Colonic mucosa (tissue), 4 donors: ENCODE data around the gene CD300E. TPM values are rescaled to one million over a fixed set of nuclear protein-coding genes. Genes with fewer than 3 reads are reported as not detected.

Experiments used
- DNase-seq: peaks from one replicate; pipeline ENCODE4 v3.0.0-alpha.2; 2020
- H3K27ac ChIP-seq: fragments of 200-600 bp; one replicate; pipeline ENCODE4 v1.8.0; 2021
- H3K27me3 ChIP-seq: fragments of 200-600 bp; one replicate; pipeline ENCODE4 v1.8.0; 2021
- H3K36me3 ChIP-seq: fragments of 200-600 bp; one replicate; pipeline ENCODE4 v1.8.0; 2021
- H3K4me1 ChIP-seq: fragments of 200-600 bp; one replicate; pipeline ENCODE4 v1.8.0; 2021; ENCODE audit warnings: mild to moderate bottlenecking
- H3K4me3 ChIP-seq: fragments of 200-600 bp; one replicate; pipeline ENCODE4 v1.8.0; 2021
- H3K9ac ChIP-seq, 2 donors: one replicate each; pipeline ENCODE4 v1.7.0; 2013; ENCODE audit warnings: control low read depth in 2 of 2, low read depth in 2 of 2, low read length in 2 of 2
- H3K9me3 ChIP-seq: fragments of 200-600 bp; one replicate; pipeline ENCODE4 v1.8.0; 2021
- intact Hi-C: fragments of 100-400 bp; cut with DNase I; formaldehyde crosslinking; loops from one replicate; pipeline ENCODE4 v1.14.1; 2022
- total RNA-seq, 2 donors: library from RNA; stranded (reverse); fragmentation: NEBNext Ultra II Directional in 1 of 2; extraction: Animal tissue kit (Norgen Biotek cat#: 25700) in 1 of 2; gene quantifications; one replicate each; pipeline ENCODE4 v1.2.1, GENCODE V29; 2021
- TF ChIP-seq, protein P1 (sequence below): fragments of 200-600 bp; IDR thresholded peaks from one replicate; pipeline ENCODE4 v1.8.0; 2022; ENCODE audit warnings: antibody characterized with exemption, mild to moderate bottlenecking
- donor health status: healthy.
- donor health status: DM: no; HTN: no; CAD: no.
- donor health status: DM: no; HTN: no; CAD: no.

CD300E gene, protein sequence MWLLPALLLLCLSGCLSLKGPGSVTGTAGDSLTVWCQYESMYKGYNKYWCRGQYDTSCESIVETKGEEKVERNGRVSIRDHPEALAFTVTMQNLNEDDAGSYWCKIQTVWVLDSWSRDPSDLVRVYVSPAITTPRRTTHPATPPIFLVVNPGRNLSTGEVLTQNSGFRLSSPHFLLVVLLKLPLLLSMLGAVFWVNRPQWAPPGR
- 1 to 10 TPM in 1 of 2 donors, not detected in 1; 1.2 TPM for total RNA-seq

DNA sequence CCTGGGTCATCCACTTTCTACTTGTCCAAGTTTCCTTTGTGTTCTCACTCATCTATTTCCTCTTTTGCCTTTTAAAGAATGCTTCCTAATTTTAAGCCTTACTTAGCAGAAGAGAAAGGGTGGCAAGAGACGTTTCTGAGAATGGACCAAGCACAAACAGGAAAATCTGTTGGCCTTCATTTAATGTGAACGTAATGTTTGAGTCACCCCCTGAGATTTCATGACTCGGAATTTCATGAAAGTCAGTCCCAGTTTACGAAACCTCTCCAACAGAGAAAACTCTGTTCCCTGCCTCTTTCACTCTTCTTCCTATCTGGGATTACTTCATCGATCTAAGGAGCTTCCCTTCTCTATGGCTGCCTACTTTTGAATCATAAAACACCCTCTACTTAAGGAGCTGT is at the start of gene CD300E:
TSS of gene CD300E (minus strand) at position 46 of the 401 bp plus-strand sequence. CDS start 117 bp downstream, outside the sequence.
- DNase-seq: no peak
- no peaks in the 10 kb centered on the region for H3K4me1 ChIP-seq
- no peak within 1 kb of the TSS for H3K4me3 ChIP-seq
- no peaks in the 10 kb centered on the region for H3K36me3 ChIP-seq
- TF ChIP-seq, protein P1, sequence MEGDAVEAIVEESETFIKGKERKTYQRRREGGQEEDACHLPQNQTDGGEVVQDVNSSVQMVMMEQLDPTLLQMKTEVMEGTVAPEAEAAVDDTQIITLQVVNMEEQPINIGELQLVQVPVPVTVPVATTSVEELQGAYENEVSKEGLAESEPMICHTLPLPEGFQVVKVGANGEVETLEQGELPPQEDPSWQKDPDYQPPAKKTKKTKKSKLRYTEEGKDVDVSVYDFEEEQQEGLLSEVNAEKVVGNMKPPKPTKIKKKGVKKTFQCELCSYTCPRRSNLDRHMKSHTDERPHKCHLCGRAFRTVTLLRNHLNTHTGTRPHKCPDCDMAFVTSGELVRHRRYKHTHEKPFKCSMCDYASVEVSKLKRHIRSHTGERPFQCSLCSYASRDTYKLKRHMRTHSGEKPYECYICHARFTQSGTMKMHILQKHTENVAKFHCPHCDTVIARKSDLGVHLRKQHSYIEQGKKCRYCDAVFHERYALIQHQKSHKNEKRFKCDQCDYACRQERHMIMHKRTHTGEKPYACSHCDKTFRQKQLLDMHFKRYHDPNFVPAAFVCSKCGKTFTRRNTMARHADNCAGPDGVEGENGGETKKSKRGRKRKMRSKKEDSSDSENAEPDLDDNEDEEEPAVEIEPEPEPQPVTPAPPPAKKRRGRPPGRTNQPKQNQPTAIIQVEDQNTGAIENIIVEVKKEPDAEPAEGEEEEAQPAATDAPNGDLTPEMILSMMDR: no peak
- intact Hi-C loops: no loop called here
- no peak within 1 kb of the TSS for H3K9ac ChIP-seq
- H3K9me3 ChIP-seq: no peaks in the 10 kb centered on the region
- H3K27ac ChIP-seq: no peak within 1 kb of the TSS
- no peaks in the 10 kb centered on the region for H3K27me3 ChIP-seq

DNA sequence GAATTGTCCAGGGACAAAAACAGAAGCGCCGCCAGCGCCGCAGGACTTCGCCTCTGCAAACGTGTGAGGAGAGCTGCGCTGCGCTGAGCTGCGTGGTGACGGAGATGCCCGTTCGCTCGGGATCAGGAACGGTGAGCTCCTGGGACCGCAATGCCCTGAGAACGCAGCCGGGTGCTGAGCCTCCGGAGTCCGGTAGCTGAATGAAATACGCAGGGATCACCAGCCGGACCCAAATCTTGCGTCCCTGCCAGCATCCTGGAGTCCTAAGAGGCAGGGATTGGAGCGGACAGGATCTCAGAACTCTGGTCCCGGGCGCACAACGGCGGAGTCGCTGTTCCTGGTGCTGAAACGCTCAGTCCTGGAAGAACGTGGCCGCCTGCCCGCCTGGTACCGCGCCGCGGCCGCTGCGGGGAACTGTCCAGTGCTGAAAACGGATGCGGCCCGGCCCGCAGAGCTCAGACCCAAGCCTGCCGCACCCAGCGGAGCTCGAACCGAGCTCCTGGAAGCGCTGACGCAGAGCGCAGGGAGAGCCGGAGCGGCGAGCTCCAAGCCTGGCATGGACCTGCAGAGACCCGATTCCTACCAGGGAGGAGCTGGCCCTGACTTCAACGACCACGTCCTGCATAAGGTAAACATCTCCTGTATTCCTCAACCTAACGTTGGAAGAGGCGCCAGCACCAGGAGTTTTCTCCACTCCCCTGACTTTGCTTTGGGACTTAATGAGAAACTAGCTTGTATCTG is 47.7 kb upstream of the CD300E start:
- Histone ChIP-seq H3K27me3 (peaks cover 6% of the 10 kb centered on the region), H3K4me1 (no peaks in the 10 kb centered on the region), H3K9me3 (no peaks in the 10 kb centered on the region), H3K4me3 (no peak overlapping the region), H3K9ac (no peak overlapping the region), H3K27ac (no peak overlapping the region), H3K36me3 (no peaks in the 10 kb centered on the region)
- TF ChIP-seq, protein P1: no peak
- peak; percentile 80 for DNase-seq
- intact Hi-C loops: no loop called here

DNA sequence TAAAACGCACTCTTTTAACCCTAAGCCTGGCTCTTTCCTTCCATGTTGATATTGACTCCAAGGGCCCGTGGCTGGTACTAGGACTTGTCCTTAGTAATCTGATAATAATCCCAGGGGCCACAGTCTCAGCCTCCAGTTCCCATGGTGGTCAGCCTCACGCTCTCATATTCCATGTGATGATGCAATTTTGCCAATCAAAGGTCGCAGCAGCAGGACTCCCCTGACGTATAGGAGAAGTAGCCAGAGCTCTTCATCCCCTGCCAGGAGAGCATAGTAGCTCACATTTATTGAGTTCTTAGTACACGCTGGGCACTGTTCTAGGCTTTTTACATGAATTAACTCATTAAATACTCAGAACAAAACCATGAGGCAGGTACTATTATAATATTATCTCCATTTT is 46.8 kb upstream of the CD300E start:
- Histone ChIP-seq H3K9ac (no peak overlapping the region), H3K27ac (no peak overlapping the region), H3K9me3 (no peaks in the 10 kb centered on the region), H3K27me3 (peaks cover 6% of the 10 kb centered on the region), H3K4me1 (no peaks in the 10 kb centered on the region), H3K4me3 (no peak overlapping the region), H3K36me3 (no peaks in the 10 kb centered on the region)
- DNase-seq: no peak
- TF ChIP-seq, protein P1: no peak
- intact Hi-C loops: no loop called here

DNA sequence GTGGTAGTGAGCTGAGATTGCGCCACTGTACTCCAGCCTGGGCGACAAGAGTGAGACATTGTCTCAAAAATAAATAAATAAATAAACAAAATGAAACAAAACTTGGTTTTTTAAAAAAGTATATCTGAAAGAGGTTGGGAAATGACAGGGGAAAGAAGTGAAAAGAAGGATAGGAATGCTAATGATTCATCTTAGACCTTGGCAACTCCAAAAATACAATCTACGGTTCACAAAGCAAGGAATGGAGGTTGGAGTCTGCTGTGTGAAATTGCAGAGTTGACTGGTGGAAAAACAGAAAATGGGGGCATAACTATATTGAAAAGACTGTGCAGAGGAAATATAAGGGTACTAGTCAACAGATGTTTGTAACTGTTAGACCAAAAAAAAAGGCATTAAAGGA is 40.0 kb upstream of the CD300E start:
- Histone ChIP-seq H3K9me3 (no peaks in the 10 kb centered on the region), H3K27ac (no peak overlapping the region), H3K27me3 (peaks cover 6% of the 10 kb centered on the region), H3K9ac (no peak overlapping the region), H3K36me3 (no peaks in the 10 kb centered on the region), H3K4me1 (no peaks in the 10 kb centered on the region), H3K4me3 (no peak overlapping the region)
- TF ChIP-seq, protein P1: no peak
- DNase-seq: no peak
- intact Hi-C loops: no loop called here

DNA sequence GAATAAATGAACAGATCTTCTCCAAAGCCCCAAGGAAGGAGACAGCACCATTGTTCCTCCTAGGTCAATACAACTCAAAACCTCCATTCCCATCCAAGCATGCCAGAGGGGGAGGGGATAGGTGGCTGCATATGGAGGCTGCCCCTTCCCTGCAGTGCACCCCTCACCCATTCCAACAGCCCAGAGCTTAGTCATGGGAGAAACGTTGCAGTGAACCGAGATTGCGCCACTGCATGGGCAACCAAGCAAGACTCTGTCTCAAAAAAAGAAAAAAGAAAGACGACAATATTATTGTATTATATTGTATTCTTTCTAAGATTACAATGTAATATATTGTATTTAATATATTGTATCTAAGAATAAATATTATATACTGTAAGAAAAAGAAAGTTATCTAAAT is 36.4 kb upstream of the CD300E start:
- no peaks in the 10 kb centered on the region for H3K9me3 ChIP-seq
- no peak for DNase-seq
- intact Hi-C loops: loop anchor here (10.0 kb wide), 1 partner anchor 75 kb away; the partner anchor contains the start of gene RAB37
- H3K27me3 ChIP-seq: no peaks in the 10 kb centered on the region
- H3K4me1 ChIP-seq: no peaks in the 10 kb centered on the region
- TF ChIP-seq, protein P1: no peak
- H3K27ac ChIP-seq: no peak overlapping the region
- no peak overlapping the region for H3K9ac ChIP-seq
- H3K36me3 ChIP-seq: no peaks in the 10 kb centered on the region
- no peak overlapping the region for H3K4me3 ChIP-seq
